GM21723 (cell line): ENCODE results near the gene RAD51.
"Not testable (repeated sequence)": the region's sequence is repeated elsewhere in the genome, so short reads cannot be mapped to it uniquely, and the experiment has no call there.

ENCODE experiments used
- ATAC-seq: cut with Tn5 transposase; IDR thresholded peaks from one replicate; pipeline ENCODE4 v1.9.1; 2021; ENCODE audit warnings: mild to moderate bottlenecking, moderate library complexity; ENCODE audit not compliant: unreplicated experiment

RAD51 gene

DNA sequence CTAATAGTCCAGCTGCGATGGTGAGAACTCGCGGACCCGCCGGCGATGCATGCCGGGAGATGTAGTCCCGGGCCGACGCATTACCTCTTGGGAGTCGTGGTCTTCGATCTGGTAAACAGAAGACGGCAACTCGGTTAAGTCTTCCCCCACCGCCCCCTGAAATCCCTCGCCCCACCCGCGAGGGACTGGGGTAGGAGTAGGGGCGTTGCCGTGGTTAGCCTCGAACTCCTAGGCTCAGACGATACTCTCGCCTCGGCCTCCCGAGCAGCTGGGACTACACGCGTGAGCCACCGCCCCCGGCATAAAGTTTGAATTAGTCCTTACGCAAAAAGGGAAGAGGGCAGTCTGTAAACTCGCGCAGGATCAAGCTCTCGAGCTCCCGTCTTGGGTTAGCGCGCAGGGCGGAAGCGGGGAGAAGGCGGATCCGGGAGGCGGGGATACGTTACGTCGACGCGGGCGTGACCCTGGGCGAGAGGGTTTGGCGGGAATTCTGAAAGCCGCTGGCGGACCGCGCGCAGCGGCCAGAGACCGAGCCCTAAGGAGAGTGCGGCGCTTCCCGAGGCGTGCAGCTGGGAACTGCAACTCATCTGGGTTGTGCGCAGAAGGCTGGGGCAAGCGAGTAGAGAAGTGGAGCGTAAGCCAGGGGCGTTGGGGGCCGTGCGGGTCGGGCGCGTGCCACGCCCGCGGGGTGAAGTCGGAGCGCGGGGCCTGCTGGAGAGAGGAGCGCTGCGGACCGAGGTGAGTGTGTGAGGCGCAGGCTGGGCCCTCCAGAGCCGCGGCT, at the start of gene RAD51:
RAD51 (plus strand) TSS at position 487 of the 781 bp plus-strand sequence. CDS start 3,585 bp downstream, outside the sequence.
- peak; percentile 87 for ATAC-seq

DNA sequence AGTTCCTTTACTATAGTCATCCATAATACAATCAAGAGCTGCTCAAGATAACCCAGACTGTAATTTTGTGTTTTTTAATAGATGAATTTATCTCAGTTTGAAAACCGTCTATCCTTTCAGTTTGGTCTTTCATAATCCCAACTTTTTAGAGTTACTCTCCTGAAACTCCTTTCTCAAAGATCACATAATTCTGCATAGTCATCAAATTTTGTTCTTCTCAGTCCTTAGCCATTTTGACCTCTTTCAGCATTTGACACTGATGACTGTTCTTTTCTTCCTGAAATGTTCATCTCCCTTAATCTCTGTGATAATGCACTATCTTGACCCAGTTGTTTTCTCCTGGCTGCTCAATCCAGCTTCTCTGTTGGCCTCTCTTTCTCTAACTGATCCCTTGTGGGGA, 47.5 kb upstream of the RAD51 start:
- no peak for ATAC-seq

DNA sequence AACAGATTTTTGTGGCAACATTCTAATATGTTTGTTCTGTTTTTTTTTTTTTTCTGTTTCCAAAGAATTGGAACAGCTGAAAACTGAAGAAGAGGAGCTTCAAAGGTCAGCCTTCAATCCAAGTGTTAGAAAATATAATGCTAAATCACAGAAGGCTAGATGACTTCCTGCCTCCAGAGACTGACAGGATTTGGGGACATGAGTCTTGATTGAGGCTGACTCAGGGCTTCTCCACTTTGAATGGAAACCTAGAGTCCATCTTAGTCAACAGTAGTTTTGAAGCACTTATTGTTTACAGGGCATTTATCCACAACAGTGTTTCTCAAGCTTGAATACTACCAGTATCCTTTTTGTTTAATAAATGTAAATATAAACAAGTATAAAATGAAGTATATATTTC, 44.5 kb upstream of the RAD51 start:
- ATAC-seq, result no peak

DNA sequence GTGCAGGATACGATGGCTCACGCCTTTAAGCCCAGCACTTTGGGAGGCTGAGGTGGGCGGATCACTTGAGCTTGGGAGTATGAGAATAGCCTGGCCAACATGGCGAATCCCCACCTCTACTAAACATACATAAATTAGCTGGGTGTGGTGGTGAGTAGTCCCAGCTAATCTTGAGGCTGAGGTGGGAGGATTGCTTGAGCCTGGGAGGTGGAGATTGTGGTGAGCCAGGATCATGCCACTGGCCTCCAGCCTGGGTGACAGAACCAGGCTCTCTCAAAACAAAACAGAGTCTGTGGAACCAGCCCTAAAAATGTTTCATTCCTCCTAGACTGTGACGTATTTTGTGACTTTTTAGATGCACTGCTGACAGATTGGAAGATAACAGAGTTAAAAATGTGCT, 34.3 kb upstream of the RAD51 start:
- ATAC-seq, result no peak

DNA sequence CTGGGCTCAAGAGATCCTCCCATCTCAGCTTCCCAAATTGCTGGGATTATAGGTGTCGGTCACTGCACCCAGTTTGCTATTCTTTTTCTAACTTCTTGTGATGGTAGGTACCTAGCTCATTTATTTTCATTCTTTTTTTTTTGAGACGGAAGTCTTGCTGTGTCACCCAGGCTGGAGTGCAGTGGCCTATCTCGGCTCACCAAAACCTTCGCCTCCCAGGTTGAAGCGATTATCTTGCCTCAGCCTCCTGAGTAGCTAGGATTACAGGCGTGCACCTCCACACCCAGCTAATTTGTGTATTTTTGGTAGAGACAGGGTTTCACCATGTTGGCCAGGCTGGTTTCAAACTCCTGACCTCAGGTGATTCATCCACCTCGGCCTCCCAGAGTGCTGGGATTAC, 30.1 kb upstream of the RAD51 start:
- ATAC-seq, result no peak

DNA sequence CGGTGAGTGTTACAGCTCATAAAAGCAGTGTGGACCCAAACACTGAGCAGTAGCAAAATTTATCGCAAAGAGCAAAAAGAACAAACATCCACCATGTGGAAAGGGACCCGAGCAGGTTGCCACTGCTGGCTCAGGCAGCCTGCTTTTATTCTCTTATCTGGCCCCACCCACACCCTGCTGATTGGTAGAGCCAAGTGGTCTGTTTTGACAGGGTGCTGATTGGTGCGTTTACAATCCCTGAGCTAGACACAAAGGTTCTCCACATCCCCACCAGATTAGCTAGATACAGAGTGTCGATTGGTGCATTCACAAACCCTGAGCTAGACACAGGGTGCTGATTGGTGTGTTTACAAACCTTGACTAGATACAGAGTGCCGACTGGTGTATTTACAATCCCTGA, 18.7 kb upstream of the RAD51 start:
- ATAC-seq, result not testable (repeated sequence)

DNA sequence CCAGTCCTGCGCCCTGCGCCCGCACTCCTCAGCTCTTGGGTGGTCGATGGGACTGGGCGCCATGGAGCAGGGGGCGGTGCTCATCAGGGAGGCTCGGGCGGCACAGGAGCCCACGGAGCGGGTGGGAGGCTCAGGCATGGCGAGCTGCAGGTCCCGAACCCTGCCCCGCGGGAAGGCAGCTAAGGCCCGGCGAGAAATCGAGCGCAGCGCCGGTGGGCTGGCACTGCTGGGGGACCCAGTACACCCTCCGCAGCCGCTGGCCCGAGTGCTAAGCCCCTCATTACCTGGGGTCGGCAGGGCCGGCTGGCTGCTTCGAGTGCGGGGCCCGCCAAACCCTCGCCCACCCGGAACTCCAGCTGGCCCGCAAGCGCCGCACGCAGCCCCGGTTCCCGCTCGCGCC, 18.1 kb upstream of the RAD51 start:
- ATAC-seq, result not testable (repeated sequence)

DNA sequence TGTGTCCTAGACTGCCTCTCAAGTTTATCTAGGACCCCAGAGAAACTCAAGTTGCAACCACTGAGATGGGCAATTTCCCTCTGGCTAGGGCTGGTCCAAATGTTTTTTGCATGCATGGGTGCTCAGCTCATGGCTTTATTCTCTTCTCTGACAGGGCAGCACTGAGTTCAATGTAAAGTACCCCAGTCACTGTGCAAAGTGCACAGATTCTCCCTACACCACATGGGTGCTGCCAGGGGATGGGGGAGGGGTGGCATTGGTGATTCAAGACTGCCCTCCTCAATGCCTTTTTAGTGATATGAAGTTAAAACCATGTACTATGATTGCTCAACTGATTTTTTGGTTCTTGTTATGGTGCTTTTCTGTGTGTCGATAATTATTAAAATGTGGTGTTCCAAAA, 14.8 kb upstream of the RAD51 start:
- ATAC-seq, result no peak

DNA sequence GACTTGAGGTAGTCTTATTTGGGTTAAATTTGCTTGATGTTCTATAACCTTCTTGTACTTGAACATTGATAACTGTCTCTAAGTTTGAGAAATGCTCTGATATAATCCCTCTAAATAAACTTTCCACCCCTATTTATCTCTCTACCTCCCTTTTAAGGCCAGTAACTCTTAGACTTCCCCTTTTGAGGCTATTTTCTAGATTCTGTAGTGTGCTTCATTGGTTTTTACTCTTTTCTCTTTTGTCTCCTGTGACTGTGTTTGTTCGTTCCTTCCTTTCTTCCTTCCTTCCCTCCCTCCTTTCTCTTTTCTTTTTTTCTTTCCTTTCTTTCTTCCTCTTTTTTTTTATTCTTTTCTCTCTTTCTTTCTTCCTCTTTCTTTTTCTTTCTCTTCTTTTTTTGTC, 14.0 kb upstream of the RAD51 start:
- not testable (repeated sequence) for ATAC-seq

DNA sequence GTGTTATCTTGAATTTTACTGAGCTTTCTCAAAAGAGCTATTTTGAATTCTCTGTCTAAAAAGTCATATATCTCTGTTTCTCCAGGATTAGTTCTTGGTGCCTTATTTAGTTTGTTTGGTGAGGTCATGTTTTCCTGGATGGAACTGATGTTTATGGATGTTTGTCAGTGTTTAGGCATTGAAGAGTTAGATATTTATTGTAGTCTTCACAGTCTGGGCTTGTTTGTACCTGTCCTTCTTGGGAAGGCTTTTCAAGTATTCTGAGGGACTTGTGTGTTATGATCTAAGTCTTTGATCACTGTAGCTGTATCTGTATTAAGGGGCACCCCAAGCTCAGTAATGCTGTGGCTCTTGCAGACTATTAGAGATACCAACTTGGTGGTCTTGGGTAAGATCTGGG, 10.6 kb upstream of the RAD51 start:
- ATAC-seq, result no peak

DNA sequence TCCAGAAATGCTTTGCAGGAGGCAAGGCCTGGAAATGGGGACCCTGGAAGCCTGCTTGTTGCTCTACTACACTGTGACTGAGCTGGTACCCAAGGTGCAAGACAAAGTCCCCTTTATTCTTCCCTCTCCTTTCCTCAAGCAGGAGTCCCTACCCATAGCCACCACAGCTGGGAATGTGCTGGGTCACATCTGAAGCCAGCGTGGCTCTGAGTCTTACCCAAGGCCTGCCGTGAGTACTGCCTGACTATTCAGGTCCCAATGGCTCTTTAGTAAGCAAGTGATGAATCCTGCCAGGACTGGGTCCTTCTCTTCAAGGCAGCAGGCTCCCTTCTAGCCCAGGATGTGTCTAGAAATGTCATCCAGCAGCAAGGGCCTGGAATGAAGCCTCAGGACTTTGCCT, 9.6 kb upstream of the RAD51 start:
- ATAC-seq, result no peak

DNA sequence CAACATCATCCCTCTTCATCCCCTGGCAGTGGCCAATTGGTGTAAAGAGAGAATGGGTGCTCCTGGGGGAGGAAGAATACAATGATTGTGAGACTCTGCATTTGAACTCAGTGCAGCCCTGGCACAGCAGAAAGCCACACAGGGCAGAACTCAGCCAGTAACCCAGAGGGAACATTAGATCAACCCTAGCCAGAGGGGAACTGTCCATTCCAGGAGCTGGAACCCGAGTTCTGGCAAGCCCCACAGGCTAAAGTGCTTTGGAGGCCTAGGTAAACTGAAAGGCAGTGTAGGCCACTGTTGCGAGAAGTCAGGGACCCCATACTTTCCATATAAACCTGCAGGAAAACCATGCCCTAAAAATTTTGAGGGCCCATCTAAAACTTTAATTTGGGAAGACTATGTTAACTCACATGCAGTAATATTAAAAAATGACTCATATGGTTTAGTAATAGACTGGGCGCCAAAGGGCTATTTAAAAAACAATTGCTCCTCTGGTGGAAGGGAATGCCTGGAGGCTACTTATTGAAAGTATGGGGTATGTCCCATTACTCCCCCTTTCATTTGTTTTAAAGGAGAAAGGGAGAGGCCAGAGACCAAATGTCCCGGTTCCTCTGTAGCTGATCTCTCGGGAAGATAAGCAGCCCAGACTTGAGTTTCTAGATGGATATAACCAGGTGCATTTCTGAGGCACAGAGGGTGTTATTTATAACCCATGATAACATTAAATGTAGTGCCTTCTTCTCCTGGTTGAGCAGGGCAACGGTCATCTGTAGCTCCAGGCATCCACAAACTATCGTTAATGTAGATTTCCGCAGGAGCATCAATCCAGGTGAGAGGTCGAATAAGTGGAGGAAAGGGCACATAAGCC, 5.8 kb upstream of the RAD51 start:
- ATAC-seq, result no peak

DNA sequence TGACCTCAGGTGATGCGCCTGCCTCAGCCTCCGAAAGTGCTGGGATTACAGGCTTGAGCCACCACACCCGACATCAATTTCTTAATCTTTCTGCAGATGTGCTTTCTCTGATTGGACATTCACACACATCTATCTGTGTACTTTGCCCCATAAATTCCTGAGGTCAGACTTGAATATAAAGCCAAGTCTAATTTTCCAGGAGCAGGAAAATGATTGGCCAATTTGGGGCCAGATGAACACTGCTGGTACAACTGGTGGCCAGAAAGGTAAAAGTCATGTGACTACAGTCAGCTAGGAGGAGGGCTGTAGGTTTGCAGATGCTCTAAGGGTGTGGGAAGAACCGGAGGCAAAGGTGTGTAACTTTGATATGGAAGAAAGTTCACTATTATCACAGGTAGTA, 3.2 kb upstream of the RAD51 start:
- ATAC-seq, result no peak

DNA sequence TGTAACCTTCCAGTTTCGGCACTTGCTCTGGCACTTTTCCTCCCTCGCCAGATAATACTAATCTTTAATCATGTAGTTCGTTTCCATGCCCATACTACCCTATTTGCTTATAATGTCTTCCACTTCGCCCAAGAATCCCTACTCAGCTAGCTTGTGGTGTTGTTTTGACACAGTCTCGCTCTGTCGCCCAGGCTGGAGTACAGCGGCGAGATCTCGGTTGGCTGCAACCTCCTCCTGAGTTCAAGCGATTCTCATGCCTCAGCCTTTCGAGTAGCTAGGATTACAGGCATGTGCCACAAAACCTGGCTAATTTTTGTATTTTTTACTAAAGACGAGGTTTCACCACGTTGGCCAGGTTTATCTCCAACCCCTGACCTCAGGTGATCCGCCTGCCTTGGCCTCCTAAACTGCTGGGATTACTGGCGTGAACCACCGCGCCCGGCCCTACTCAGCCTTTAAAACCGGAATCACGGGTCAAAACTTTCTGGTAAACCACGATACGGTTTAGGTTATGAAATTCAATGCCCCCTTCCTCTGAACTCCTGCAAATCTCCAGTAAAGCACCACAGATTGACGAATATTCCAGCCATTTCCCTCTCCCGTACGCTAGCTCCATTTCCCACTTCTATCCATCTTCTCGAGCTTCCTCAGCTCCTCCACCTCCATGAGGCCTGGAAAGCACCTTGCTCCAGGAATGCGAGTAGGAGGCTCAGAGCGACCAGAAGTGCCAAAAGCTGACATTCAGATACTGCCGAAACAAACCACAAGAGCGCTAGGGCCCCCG, 878 bp upstream of the RAD51 start:
- peak; percentile 10 for ATAC-seq

DNA sequence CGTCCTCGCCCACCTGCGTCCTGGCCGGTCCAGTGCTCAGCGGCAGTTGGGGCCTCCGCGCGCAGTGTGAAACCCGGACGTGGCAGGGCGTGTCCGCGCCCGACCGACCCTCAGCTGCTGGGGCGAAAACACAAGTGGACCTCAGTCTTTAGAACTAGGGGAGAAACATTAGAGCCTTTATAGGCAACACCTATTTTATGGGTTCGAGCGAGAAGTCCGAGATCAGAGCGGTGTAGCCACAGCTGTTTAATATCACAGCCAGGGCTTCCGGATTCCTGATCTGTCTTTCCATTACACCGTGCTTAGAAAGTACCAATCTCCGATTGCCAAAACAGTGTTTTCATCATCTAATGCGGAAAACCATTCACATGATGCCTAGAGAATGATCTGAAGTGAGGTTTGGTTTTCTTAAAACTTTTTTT, 506 bp downstream of the RAD51 start:
- ATAC-seq, result peak; percentile 35

DNA sequence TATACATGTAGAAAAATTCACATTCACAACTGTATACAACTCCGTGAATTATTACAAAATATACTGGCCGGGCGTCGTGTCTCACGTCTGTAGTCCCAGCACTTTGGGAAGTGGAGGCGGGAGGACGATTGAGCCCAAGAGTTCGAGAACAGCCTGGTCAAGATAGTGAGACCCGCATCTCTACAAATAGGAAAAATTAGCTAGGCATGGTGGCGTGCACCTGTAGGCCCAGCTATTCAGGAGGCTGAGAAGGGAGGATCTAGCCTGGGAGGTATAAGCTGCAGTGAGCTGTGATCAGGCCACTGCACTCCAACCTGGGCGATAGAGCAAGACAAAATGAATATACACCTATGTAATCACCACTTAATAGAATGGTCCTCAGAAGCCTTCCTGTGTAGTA, 1.3 kb downstream of the RAD51 start:
- no peak for ATAC-seq

DNA sequence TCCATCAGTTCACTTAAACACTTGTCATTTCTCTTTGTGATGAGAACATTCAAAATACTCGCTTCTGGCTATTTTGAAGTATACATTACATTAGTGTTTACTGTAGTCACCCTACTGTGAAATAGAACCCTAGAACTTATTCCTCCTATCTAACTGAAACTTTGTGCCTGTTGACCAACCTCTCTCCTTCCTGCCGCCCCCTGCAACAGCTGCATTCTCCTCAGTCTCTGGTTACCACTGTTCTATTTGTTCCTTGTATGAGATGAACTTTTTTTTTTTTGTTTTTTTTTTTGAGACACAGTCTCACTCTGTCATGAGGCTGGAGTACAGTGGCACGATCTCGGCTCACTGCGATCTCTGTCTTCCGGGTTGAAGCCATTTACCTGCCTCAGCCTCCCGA, 2.9 kb downstream of the RAD51 start:
- ATAC-seq, result no peak

DNA sequence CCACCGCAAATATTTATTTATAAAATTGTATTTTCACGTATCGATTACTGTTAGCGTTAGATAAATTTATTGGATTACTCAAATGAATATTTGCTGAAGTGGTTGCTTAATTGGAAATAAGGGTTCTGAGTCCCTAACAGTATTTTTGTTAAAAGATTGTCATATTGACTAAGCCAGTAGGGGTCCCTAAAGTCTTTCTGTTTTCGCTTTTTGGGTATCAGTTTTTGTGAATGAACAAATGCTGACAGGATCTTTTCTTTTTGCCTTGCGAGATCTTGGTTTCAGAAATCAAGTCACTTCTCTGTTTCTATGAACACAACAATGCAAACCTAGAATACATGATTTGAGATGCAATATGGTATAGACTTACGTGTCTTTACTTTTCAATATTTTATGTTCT, 7.1 kb downstream of the RAD51 start:
- no peak for ATAC-seq

DNA sequence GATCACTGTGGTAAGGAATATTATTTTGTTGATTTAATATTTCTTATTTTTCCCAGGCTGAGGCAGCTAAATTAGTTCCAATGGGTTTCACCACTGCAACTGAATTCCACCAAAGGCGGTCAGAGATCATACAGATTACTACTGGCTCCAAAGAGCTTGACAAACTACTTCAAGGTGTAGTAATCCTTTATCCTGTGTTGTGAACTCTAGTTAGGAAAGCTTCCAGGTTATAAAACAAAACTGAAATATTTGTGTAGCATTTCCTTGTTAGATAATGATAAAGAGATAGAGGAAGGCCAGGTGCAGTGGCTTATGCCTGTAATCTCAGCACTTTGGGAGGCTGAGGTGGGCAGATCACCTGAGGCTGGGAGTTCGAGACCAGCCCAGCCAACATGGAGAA, 11.1 kb downstream of the RAD51 start:
- ATAC-seq, result no peak

DNA sequence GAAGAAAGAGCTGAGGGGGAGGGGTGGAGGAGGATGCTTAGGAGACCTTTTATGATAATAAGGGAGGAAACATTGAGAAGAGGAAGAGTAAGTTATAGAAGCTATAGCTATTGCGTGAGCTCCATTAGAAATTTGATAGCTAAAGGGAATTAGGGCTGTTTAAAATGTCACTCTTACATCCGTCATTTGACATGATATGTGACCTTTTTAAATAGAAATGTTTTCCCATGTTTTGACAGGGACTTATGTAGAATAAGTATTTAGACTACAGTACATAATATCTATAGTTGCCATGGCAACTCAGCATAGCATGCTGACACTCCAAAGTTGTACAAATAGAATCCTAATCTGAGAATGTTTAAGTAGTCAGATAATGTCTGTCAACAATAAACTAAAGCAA, 19.2 kb downstream of the RAD51 start:
- no peak for ATAC-seq

DNA sequence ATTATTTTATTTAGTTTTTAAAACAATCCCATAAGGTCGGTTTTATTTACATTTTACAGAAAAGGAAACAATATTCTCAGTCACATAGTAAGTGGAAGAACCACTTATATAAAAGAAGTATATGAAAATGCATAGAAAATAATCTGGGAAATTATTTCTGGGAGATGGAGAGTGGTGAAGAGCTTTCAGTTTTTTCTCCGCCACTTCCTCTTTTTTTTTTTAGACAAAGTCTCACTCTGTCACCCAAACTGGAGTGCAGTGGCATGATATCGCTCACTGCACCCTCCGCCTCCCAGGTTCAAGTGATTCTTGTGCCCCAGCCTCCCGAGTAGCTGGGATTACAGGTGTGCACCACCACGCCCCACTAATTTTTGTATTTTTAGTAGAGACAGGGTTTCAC, 21.2 kb downstream of the RAD51 start:
- ATAC-seq, result no peak
